A673 (cell line): ENCODE results near the gene KICS2.

Experiments
- CTCF ChIP-seq: fragments of 300-800, 200-600 bp; sonication (generic); conservative IDR thresholded peaks from 2 replicates; pipeline ENCODE4 v1.5.1; 2017; ENCODE audit warnings: low read depth, mild to moderate bottlenecking, antibody characterized with exemption, low read length, moderate library complexity, mixed read lengths
- EZH2 ChIP-seq: fragments of 200-600 bp; sonication (generic); IDR thresholded peaks from 2 replicates; pipeline ENCODE4 v1.6.1; 2017; ENCODE audit warnings: borderline replicate concordance, low read depth, mild to moderate bottlenecking, mixed read lengths, antibody characterized with exemption, low read length; ENCODE audit not compliant: poor library complexity, severe bottlenecking

- TF ChIP-seq CTCF (no peak), EZH2 (no peak)
Observed at GRCh38 chr12:64229796-64230195, 7.7 kb upstream of the KICS2 start.
